Measurements from ENCODE around the gene FAM186B.

GRCh38 chr12:49553512-49554088 lies 51.8 kb downstream of the FAM186B start:
- peak; percentile 77 for TF ChIP-seq CTCF (conservative IDR thresholded peaks at IDR 0.05)
- no peak for TF ChIP-seq EZH2 (IDR thresholded peaks at IDR 0.05; ENCODE audit: low read depth)

Measured in PC-9 (cell line).